GM20431 (cell line): ENCODE measurements around the gene RAMP3.

ENCODE experiments used
- in situ Hi-C: fragments of 300-500 bp; cut with MseI, MboI; formaldehyde crosslinking; loops from one replicate; pipeline ENCODE4 v1.15.0; 2020; ENCODE audit warnings: low sequenced_read_pairs; ENCODE audit not compliant: unreplicated experiment

The RAMP3 gene

GRCh38 chr7:45174966-45175765 lies 17.6 kb downstream of the RAMP3 start:
- in situ Hi-C loops: loop anchor here (25.0 kb wide), 1 partner anchor 687 kb away; the partner anchor contains the start of gene CCDC201

DNA sequence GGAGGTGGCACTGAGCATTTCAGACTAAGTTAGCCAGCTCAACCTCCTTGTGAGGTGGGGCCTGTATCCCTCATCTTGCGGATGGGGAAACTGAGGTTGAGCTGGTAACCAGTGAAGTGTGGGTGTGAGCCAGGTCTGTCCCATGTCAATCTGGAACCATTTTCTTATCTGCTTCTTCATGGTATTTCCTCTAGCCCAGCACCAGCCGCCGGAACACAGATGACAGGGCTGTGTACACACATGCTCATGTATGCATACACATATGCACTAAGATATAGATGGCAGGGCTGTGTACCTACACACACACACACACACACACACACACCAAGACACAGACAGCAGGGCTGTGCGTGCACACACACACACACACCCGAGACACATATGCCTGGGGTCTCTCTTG lies 18.5 kb downstream of the RAMP3 start:
- in situ Hi-C loops: no loop called here

DNA sequence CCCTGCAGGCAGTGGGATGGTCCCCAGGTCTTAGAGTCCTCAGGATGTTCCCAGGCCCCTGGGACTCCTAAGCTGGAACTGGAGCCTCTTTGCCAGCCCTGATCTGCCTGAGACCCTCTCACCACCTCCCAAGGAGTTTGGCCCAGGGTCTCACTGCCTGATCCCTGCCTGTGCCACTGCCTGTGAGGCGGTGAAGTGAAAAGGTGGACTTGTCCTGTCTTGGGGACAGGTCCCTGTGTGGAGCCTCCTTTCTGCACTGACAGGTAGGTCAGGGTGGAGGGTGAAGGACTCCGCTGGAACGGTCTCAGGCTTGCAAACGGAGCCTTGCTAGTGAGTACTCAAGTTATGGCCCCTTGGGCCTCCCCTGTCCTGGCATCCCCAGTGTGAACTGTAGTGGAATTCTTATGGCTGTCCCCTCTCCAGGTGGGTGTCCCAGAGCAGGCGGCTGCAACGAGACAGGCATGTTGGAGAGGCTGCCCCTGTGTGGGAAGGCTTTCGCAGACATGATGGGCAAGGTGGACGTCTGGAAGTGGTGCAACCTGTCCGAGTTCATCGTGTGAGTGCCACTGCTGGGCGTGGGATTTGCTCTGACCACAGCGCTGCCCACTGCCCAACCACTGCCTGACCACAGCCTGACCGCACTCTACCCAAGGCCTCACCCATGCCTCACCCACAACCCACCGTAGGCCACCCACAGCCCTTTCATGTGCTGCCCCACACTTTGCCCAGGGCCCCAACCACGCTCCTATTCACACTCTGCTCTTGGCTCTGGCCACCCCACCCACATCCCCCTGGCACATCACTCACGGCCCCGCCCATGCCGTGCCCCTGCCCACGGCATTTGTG lies 19.5 kb downstream of the RAMP3 start:
- in situ Hi-C loops: no loop called here

DNA sequence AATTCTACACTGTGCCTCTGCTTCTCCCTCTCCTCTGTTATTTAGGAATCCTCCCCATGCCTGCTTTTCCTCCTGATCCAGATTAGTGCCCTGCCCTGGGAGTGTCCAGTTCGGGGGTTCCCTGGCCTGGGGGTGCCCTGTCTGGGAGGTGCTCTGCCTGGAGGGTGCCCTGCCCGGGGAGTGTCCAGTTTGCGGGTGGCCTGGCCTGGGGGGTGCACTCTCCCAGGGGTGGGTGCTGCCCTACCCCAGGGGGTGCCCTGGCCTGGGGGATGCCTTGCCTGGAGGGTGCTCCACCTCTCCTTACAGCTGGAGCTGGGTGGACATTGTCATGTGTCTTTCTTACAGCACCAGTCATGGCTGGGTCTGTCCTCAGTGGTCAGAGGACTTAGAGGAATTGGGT lies 20.2 kb downstream of the RAMP3 start:
- in situ Hi-C loops: no loop called here

GRCh38 chr7:45178241-45179225 lies 20.9 kb downstream of the RAMP3 start:
- in situ Hi-C loops: no loop called here

DNA sequence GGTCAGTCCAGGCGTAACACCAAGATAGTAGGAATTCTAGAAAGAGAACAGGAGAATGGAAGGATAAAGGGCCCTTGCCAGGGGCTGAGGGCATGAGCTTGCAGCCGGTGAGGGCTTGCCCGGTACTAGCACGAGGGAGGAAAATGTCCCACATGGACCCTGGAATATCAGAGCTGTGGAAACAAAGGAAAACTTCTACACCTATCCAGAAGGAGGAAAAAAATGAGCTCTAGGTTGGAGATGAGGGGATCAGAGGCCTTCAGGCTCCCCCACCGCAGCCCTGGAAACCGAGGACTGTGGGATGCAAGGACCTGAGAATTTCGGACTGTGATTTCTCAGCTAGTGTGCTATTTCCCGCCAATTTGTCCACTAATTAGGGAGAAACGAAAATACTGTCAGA lies 22.1 kb downstream of the RAMP3 start:
- in situ Hi-C loops: no loop called here

DNA sequence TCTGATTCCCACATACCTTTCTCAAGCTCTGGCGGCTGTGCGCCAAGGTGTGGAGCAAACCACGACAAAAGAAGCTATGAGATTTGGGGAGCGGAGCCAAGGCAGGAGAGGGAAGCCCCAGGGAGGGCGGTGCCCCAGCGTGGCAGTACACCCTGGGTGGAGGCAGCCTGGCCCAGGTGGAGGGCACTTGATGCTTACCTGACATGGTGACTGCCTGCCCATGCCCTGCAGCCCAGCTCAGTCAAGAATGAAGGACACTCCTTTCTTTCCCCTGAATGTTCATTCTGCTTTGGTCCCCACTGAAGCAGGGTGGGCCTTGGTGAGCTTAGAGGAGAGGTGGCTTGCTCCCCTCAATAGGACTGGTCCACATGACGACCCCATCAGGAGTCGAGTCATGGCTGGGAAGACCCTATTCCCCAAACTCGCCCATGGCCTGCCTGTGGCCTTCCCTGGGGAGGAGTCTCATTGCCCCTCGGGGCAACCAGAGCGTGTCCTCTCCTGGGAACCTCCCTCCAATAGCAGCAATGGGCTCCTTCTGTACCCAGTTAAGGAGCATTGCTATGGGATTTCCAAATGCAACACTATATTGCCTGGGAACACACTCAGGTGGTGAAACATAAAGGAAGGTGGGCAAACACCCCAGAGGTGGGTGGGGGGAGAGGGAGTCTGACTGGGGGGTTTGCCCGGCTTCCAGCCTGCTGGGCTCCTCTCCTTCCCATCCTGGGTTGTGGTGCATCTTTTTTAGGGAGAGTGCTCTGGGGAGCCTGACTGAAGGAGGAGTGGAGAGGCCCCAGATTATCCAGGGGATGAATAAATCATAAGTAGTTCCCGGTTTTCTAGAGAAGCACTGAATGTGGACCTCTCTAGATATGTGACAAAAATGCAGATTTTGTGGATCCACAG lies 22.7 kb downstream of the RAMP3 start:
- in situ Hi-C loops: no loop called here

DNA sequence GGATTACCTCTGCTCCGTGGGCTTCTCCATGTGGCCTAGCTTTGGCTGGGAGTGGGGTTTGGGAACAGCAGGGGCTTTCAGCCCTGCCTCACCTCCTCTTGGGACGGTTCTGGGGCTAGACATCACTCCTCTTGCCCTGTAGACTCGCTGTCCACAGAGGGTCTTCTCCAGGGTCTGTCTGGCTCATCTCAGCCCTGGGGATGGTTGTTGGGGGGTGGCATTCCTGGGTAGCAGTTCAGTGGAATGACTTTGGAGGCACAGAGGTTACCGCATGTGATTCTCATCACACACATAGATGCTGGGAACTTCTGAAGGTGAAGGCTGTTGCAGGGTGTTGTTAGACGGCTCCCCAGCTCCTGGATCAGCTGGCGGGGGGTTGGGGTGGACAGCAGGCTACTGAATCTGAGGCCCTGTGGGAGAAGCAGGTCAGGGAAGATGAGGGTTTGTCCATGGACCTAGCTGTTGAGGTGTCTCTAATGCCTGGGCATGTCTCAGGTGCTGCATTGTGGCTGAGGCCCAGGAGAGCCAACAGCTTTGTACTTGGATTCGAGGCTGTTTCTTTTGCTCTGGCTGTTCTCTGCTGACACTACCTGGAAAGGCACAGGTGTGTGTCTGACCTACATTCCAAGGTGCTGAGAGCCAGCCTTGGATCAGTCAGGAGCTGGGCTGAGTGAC lies 23.8 kb downstream of the RAMP3 start:
- in situ Hi-C loops: no loop called here

GRCh38 chr7:45181991-45182855 lies 24.6 kb downstream of the RAMP3 start:
- in situ Hi-C loops: no loop called here

DNA sequence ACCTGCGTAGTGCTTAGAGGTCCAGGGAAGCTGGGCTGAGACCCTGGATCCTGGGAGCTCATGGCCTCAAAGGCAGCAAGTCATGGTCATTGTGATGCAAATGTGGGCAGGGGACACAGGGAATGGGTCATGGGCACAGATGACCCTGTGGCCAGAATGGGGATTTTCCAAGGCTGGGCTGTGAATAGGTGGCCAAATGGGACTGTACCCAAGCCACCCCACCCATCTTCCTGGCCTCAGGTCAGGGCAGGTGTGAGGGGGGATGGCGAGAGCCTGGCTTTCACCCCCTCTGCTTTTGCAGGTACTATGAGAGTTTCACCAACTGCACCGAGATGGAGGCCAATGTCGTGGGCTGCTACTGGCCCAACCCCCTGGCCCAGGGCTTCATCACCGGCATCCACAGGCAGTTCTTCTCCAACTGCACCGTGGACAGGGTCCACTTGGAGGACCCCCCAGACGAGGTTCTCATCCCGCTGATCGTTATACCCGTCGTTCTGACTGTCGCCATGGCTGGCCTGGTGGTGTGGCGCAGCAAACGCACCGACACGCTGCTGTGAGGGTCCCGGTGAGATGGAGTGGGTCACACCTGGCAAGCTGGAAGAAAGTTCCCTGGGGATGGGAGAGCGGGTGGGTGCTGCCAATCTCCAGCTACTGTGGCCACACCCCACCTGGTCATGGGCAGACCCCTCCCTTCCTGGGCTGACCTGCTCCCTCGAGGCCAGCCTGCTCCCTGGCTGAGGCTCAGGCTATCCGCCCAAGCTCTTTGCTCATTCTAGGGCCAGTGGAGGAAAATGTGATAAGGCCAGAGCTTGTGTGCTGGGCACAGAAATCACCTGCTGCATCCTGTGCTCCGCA lies 25.5 kb downstream of the RAMP3 start:
- in situ Hi-C loops: no loop called here

DNA sequence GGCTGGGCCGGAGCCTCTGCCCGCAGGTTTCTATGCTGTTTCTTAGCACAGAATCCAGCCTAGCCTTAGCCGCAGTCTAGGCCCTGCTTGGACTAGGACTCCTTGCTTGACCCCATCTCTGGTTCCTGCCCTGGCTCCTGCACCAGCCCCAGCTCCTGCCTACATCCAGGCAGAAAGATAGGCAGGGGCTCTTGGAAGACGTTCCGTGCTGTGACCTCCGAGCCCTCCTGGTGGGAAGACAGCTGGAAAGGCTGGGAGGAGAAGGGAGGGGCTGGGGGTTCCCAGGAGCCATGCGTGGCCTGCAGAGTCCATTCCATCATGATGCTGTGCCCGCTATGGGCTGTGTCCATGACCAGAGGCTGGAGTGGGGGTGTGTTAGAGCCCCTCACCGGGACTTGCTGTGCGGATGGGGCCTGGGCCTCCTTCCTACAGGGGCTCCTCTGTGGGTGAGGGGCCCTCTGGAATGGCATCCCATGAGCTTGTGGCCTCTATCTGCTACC lies 26.2 kb downstream of the RAMP3 start:
- in situ Hi-C loops: no loop called here

DNA sequence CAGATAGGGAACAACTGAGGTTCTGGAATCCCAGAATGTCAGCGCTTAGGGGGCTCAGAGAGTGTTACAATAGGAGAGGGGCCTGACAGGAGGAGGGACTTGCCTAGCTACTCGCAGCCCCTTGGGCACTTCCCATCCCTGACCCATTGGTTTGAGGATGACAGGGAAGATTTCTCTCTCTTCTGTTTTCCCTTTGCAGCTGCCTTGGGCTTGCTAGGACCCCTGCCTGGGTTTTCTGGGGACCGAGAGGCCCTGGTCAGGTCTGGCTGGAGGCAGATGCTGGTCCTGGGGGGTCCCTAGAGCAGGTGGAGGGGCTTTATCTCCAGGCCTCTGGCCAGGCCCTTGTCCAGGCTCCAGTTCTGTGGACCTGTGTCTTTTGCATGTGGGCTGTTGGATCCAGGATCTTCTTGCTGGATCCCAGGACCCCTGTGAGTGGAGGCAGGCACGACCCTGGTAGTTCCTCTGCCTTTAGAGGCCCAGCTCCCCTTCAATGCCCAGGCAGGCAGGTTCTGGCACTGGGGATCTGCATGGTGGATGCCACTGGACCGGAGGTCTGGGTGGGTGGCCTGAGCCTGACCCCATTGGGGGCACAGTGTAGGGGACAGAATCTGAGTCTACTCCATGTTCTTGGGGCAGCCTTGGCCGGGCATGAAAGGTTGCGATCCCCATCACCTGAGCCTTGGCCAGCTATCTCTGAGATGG lies 26.9 kb downstream of the RAMP3 start:
- in situ Hi-C loops: no loop called here

GRCh38 chr7:45185028-45185863 lies 27.7 kb downstream of the RAMP3 start:
- in situ Hi-C loops: no loop called here

DNA sequence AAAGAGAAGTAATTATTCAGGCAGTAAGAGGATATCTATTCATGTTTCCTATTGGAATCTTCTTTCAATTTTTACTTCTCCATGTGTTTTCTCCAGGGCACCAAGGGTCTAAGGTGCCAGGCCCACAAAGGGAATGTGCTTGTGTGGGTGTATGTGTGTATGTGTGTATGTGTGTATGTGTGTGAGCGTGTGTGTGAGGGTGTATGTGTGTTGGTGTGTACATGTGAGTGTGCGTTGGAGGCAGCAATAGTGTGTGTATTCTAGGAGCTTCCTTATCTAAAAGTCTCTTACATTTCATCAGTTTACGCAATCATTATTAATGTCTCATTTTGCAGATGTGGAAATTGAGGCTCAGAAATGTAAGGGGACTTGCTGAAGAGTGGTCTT lies 28.3 kb downstream of the RAMP3 start:
- in situ Hi-C loops: no loop called here

- in situ Hi-C loops: no loop called here
These were observed 28.7 kb downstream of the RAMP3 start for GRCh38 chr7:45186261-45186813.
